ENCODE measurements around the gene NEK1. TPM values are rescaled to one million over a fixed set of nuclear protein-coding genes. Genes with fewer than 3 reads are reported as not detected.

The NEK1 gene
- polyA plus RNA-seq, 1 of the 3 experiments (the other 2 are of a cell fraction): 2.0 TPM

DNA sequence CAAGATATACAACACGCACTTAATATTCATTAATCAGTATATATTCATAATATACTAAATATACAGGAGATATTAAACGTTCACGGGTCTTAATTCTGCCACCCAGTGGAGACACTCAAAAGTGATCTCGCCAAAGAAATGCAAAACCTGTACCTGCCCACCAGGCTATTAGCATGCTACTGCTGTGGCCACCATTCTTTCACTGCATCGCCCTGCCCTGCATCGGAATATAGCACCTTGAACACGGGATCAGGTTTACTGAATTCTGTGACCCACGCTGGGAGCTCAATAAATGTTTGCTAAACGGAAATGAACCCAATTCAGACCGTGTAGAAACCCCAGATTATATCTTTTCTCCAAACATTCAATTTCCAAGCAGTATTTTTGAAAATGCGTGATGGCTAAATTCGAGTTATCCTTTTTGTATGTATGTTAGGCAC is 7.2 kb upstream of the NEK1 start:
- no peaks in the 10 kb centered on the region for H3K9me2 ChIP-seq
- H2AFZ ChIP-seq (ENCODE audit: low read depth): peak overlapping the region; percentile 94
- H3K9ac ChIP-seq: peak overlapping the region; percentile 98
- no peaks in the 10 kb centered on the region for H3K9me3 ChIP-seq
- DNase-seq: peak; percentile 42
- H3K27me3 ChIP-seq (ENCODE audit: insufficient read depth): no peaks in the 10 kb centered on the region
- CTCF ChIA-PET: interaction anchor here (0.6 to 2.2 kb wide), 21 partner anchors 11 to 431 kb away, joined by 3 to 7 read pairs (median 4); partner anchors contain the start of gene MFAP3L
- H3F3A ChIP-seq (replicated peaks; ENCODE audit: insufficient read depth): peaks cover 7% of the 10 kb centered on the region
- H3K79me2 ChIP-seq (ENCODE audit: insufficient read depth): peaks cover 42% of the 10 kb centered on the region
- H3K27ac ChIP-seq (ENCODE audit: low read depth in 2 of 2, low read length in 1 of 2): peak overlapping the region; percentile 88 to 97
- H3K4me1 ChIP-seq (ENCODE audit: control insufficient read depth in 1 of 2, insufficient read depth in 2 of 2, low read depth in 1 of 2, low read length in 1 of 2): peaks cover 3 to 7% of the 10 kb centered on the region in 2 experiments; a peak in 2 of 4 replicates
- H4K20me1 ChIP-seq (ENCODE audit: insufficient read depth): no peaks in the 10 kb centered on the region
- H3K4me2 ChIP-seq: peak overlapping the region; percentile 82
- TF ChIP-seq, protein P1, sequence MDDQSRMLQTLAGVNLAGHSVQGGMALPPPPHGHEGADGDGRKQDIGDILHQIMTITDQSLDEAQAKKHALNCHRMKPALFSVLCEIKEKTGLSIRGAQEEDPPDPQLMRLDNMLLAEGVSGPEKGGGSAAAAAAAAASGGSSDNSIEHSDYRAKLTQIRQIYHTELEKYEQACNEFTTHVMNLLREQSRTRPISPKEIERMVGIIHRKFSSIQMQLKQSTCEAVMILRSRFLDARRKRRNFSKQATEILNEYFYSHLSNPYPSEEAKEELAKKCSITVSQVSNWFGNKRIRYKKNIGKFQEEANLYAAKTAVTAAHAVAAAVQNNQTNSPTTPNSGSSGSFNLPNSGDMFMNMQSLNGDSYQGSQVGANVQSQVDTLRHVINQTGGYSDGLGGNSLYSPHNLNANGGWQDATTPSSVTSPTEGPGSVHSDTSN (IDR thresholded peaks at IDR 0.05): no peak
- TF ChIP-seq POLR2AphosphoS5 (IDR thresholded peaks at IDR 0.05; ENCODE audit: low read depth, low read length) (no peak), RAD21 (IDR thresholded peaks at IDR 0.05; ENCODE audit: low read length) (peak; percentile 39), FOSL2 (IDR thresholded peaks at IDR 0.05; ENCODE audit: borderline replicate concordance, low read depth) (no peak)
- TF ChIP-seq, protein P2, sequence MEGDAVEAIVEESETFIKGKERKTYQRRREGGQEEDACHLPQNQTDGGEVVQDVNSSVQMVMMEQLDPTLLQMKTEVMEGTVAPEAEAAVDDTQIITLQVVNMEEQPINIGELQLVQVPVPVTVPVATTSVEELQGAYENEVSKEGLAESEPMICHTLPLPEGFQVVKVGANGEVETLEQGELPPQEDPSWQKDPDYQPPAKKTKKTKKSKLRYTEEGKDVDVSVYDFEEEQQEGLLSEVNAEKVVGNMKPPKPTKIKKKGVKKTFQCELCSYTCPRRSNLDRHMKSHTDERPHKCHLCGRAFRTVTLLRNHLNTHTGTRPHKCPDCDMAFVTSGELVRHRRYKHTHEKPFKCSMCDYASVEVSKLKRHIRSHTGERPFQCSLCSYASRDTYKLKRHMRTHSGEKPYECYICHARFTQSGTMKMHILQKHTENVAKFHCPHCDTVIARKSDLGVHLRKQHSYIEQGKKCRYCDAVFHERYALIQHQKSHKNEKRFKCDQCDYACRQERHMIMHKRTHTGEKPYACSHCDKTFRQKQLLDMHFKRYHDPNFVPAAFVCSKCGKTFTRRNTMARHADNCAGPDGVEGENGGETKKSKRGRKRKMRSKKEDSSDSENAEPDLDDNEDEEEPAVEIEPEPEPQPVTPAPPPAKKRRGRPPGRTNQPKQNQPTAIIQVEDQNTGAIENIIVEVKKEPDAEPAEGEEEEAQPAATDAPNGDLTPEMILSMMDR (IDR thresholded peaks at IDR 0.05): peak; percentile 70
- TF ChIP-seq, protein P3, sequence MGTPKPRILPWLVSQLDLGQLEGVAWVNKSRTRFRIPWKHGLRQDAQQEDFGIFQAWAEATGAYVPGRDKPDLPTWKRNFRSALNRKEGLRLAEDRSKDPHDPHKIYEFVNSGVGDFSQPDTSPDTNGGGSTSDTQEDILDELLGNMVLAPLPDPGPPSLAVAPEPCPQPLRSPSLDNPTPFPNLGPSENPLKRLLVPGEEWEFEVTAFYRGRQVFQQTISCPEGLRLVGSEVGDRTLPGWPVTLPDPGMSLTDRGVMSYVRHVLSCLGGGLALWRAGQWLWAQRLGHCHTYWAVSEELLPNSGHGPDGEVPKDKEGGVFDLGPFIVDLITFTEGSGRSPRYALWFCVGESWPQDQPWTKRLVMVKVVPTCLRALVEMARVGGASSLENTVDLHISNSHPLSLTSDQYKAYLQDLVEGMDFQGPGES (IDR thresholded peaks at IDR 0.05; ENCODE audit: low read depth, low read length): no peak
- WGBS (ENCODE audit: low lambda C conversion rate): 5% methylated on average over 12 of the region's 12 CpGs
- POLR2A ChIA-PET: interaction anchor here (0.8 kb wide), 1 partner anchor 698 kb away, joined by 3 read pairs; no protein-coding TSS in a partner anchor
- peak overlapping the region; percentile 83 to 92 for H3K4me3 ChIP-seq (ENCODE audit: low read depth in 2 of 2, low read length in 1 of 2)
- no peaks in the 10 kb centered on the region for H3K36me3 ChIP-seq (replicated peaks in 1 of 2; ENCODE audit: control insufficient read depth in 1 of 2, insufficient read depth in 2 of 2, low read length in 1 of 2)

DNA sequence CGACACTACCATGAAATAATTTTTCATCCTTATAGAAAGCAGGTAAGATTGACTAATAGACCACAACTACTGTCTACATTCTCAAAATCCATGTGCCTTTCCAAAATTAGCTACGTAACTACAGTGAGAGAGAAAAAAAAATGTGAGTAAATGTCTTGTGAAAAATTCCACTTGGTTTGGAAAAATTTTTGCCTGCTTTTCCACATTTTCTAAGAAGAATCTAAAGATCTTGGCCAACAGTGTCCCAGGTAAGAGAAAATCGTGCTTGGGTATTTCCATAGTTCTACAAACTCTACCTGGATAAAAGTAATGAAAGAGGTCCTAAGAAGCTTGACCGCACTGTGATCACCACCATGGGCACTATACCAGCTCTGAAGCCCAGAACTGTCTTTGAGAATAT is 6.6 kb upstream of the NEK1 start:
- Histone ChIP-seq H3K27ac (ENCODE audit: low read depth in 2 of 2, low read length in 1 of 2) (peak overlapping the region in 1 of 2 experiments; percentile 97; a peak in 1 of 4 replicates), H3K79me2 (ENCODE audit: insufficient read depth) (peaks cover 36% of the 10 kb centered on the region), H3K4me2 (0 out of 2 replicates have a peak overlapping the region, but pooled peaks have one; percentile 82), H3K27me3 (ENCODE audit: insufficient read depth) (no peaks in the 10 kb centered on the region), H3K9me3 (no peaks in the 10 kb centered on the region), H3K9ac (no peak overlapping the region), H3K36me3 (replicated peaks in 1 of 2; ENCODE audit: control insufficient read depth in 1 of 2, insufficient read depth in 2 of 2, low read length in 1 of 2) (no peaks in the 10 kb centered on the region), H3K4me3 (ENCODE audit: low read depth in 2 of 2, low read length in 1 of 2) (peak overlapping the region; percentile 83 to 92; a peak in 1 of 4 replicates), H2AFZ (ENCODE audit: low read depth) (no peak overlapping the region), H4K20me1 (ENCODE audit: insufficient read depth) (no peaks in the 10 kb centered on the region), H3K4me1 (ENCODE audit: control insufficient read depth in 1 of 2, insufficient read depth in 2 of 2, low read depth in 1 of 2, low read length in 1 of 2) (peaks cover 3 to 7% of the 10 kb centered on the region in 2 experiments; a peak in 2 of 4 replicates), H3F3A (replicated peaks; ENCODE audit: insufficient read depth) (peaks cover 7% of the 10 kb centered on the region), H3K9me2 (no peaks in the 10 kb centered on the region)
- ChIA-PET POLR2A (no interaction called here), CTCF (interaction anchor here (0.6 to 2.2 kb wide), 18 partner anchors 11 to 580 kb away, joined by 3 to 7 read pairs (median 3); no protein-coding TSS in a partner anchor)
- 64% methylated on average over 4 of the region's 4 CpGs for WGBS (ENCODE audit: low lambda C conversion rate)
- DNase-seq: no peak
- TF ChIP-seq FOXM1 (IDR thresholded peaks at IDR 0.05; ENCODE audit: low read depth) (no peak), SIN3A (IDR thresholded peaks at IDR 0.05; ENCODE audit: borderline replicate concordance, low read depth, low read length) (no peak), FOSL2 (IDR thresholded peaks at IDR 0.05; ENCODE audit: borderline replicate concordance, low read depth) (no peak), YY1 (IDR thresholded peaks at IDR 0.05; ENCODE audit: low read depth) (no peak), EZH2phosphoT487 (IDR thresholded peaks at IDR 0.05; ENCODE audit: borderline replicate concordance, low read depth) (no peak), NRF1 (IDR thresholded peaks at IDR 0.05; ENCODE audit: low read depth, low read length) (no peak), TEAD4 (IDR thresholded peaks at IDR 0.05; ENCODE audit: borderline replicate concordance, insufficient read depth) (no peak), GABPA (IDR thresholded peaks at IDR 0.05; ENCODE audit: low read depth) (no peak), MEF2A (IDR thresholded peaks at IDR 0.05; ENCODE audit: borderline replicate concordance, low read depth) (no peak)
- TF ChIP-seq, protein P4, sequence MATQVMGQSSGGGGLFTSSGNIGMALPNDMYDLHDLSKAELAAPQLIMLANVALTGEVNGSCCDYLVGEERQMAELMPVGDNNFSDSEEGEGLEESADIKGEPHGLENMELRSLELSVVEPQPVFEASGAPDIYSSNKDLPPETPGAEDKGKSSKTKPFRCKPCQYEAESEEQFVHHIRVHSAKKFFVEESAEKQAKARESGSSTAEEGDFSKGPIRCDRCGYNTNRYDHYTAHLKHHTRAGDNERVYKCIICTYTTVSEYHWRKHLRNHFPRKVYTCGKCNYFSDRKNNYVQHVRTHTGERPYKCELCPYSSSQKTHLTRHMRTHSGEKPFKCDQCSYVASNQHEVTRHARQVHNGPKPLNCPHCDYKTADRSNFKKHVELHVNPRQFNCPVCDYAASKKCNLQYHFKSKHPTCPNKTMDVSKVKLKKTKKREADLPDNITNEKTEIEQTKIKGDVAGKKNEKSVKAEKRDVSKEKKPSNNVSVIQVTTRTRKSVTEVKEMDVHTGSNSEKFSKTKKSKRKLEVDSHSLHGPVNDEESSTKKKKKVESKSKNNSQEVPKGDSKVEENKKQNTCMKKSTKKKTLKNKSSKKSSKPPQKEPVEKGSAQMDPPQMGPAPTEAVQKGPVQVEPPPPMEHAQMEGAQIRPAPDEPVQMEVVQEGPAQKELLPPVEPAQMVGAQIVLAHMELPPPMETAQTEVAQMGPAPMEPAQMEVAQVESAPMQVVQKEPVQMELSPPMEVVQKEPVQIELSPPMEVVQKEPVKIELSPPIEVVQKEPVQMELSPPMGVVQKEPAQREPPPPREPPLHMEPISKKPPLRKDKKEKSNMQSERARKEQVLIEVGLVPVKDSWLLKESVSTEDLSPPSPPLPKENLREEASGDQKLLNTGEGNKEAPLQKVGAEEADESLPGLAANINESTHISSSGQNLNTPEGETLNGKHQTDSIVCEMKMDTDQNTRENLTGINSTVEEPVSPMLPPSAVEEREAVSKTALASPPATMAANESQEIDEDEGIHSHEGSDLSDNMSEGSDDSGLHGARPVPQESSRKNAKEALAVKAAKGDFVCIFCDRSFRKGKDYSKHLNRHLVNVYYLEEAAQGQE (IDR thresholded peaks at IDR 0.05; ENCODE audit: low read depth, low read length): no peak
- TF ChIP-seq, protein P1 (IDR thresholded peaks at IDR 0.05): no peak
- TF ChIP-seq, protein P3 (IDR thresholded peaks at IDR 0.05; ENCODE audit: low read depth, low read length): no peak
